ENCODE measurements around the gene PAIP1.
"Not testable (repeated sequence)": the region's sequence is repeated elsewhere in the genome, so short reads cannot be mapped to it uniquely, and the experiment has no call there.

The PAIP1 gene

GRCh38 chr5:43560128-43560527, 3.3 kb upstream of the PAIP1 start:
- H3K9me3 ChIP-seq (replicated peaks in 1 of 2; ENCODE audit: control insufficient read depth in 2 of 2, insufficient read depth in 1 of 2, low read depth in 1 of 2, low read length in 2 of 2): no peaks in the 10 kb centered on the region
- H3K14ac ChIP-seq (ENCODE audit: low read length): no peak overlapping the region
- H3K4me1 ChIP-seq (ENCODE audit: control insufficient read depth in 2 of 2, insufficient read depth in 1 of 2, low read depth in 1 of 2, low read length in 2 of 2): no peaks in the 10 kb centered on the region
- H4K8ac ChIP-seq (ENCODE audit: low read depth, low read length): no peak overlapping the region
- H3K36me3 ChIP-seq (replicated peaks in 1 of 2; ENCODE audit: control insufficient read depth in 2 of 2, insufficient read depth in 2 of 2, low read length in 2 of 2): peaks cover 0 to 6% of the 10 kb centered on the region in 2 donors
- no peak overlapping the region for H3K23ac ChIP-seq (ENCODE audit: low read depth, low read length, poor library complexity)
- H3K79me1 ChIP-seq (ENCODE audit: low read depth, low read length): no peaks in the 10 kb centered on the region
- H3K4me3 ChIP-seq (ENCODE audit: low read length in 2 of 2): no peak overlapping the region
- no peak overlapping the region for H3K27ac ChIP-seq (replicated peaks; ENCODE audit: low read length)
- no peak overlapping the region for H4K91ac ChIP-seq (ENCODE audit: low read depth, low read length, poor library complexity)
- no peak for DNase-seq (ENCODE audit: low spot score)
- H3K9ac ChIP-seq (ENCODE audit: low read depth, low read length, poor library complexity): no peak overlapping the region
- H2AK5ac ChIP-seq (ENCODE audit: low read depth, low read length): no peak overlapping the region
- no peaks in the 10 kb centered on the region for H3K27me3 ChIP-seq (ENCODE audit: control insufficient read depth in 3 of 3, insufficient read depth in 3 of 3, low read depth in 1 of 3, low read length in 3 of 3)
- H2BK5ac ChIP-seq (ENCODE audit: low read length): no peak overlapping the region
- no peak overlapping the region for H3K4me2 ChIP-seq (ENCODE audit: insufficient read depth, low read length, poor library complexity, severe bottlenecking)
- no CpG with 5 or more reads among the region's 2 CpGs for WGBS, 2 donors (ENCODE audit: extremely low coverage in 2 of 2, insufficient read length in 2 of 2, insufficient replicate concordance in 1 of 2)
- peak overlapping the region; percentile 12 for H2AFZ ChIP-seq (ENCODE audit: low read length)
- no peak overlapping the region for H3K4ac ChIP-seq (ENCODE audit: low read length)
- H3K18ac ChIP-seq (ENCODE audit: low read length): no peak overlapping the region
- H2BK120ac ChIP-seq (ENCODE audit: low read depth, low read length): no peak overlapping the region
- H2BK12ac ChIP-seq (ENCODE audit: low read length): no peak overlapping the region
- no peak overlapping the region for H2BK15ac ChIP-seq (ENCODE audit: low read length)

- not testable (repeated sequence) for H4K91ac ChIP-seq (ENCODE audit: low read depth, low read length, poor library complexity); H3K27me3 ChIP-seq (ENCODE audit: control insufficient read depth in 3 of 3, insufficient read depth in 3 of 3, low read depth in 1 of 3, low read length in 3 of 3); DNase-seq (ENCODE audit: low spot score); H2BK120ac ChIP-seq (ENCODE audit: low read depth, low read length); H3K14ac ChIP-seq (ENCODE audit: low read length); H3K4me1 ChIP-seq (ENCODE audit: control insufficient read depth in 2 of 2, insufficient read depth in 1 of 2, low read depth in 1 of 2, low read length in 2 of 2); H2BK12ac ChIP-seq (ENCODE audit: low read length); H3K79me1 ChIP-seq (ENCODE audit: low read depth, low read length); H3K4ac ChIP-seq (ENCODE audit: low read length); H2BK15ac ChIP-seq (ENCODE audit: low read length); H3K9me3 ChIP-seq (replicated peaks in 1 of 2; ENCODE audit: control insufficient read depth in 2 of 2, insufficient read depth in 1 of 2, low read depth in 1 of 2, low read length in 2 of 2)
- WGBS, 2 donors (ENCODE audit: extremely low coverage in 2 of 2, insufficient read length in 2 of 2, insufficient replicate concordance in 1 of 2): no CpG with 5 or more reads among the region's 30 CpGs
- Histone ChIP-seq H3K18ac (ENCODE audit: low read length) (peak overlapping the region; percentile 100), H3K9ac (ENCODE audit: low read depth, low read length, poor library complexity) (peak overlapping the region; percentile 98), H2AFZ (ENCODE audit: low read length) (peak overlapping the region; percentile 97), H4K8ac (ENCODE audit: low read depth, low read length) (peak overlapping the region; percentile 98), H3K4me2 (ENCODE audit: insufficient read depth, low read length, poor library complexity, severe bottlenecking) (peak overlapping the region; percentile 44), H3K36me3 (replicated peaks in 1 of 2; ENCODE audit: control insufficient read depth in 2 of 2, insufficient read depth in 2 of 2, low read length in 2 of 2) (peaks cover 10 to 42% of the 10 kb centered on the region in 2 donors), H2BK5ac (ENCODE audit: low read length) (peak overlapping the region; percentile 53), H2AK5ac (ENCODE audit: low read depth, low read length) (peak overlapping the region; percentile 90), H3K27ac (replicated peaks; ENCODE audit: low read length) (peak overlapping the region; percentile 69), H3K4me3 (ENCODE audit: low read length in 2 of 2) (peak overlapping the region; percentile 68 to 96), H3K23ac (ENCODE audit: low read depth, low read length, poor library complexity) (peak overlapping the region; percentile 95)
Observed at GRCh38 chr5:43556607-43556856, 345 bp downstream of the PAIP1 start.

- peak overlapping the region; percentile 90 for H2AK5ac ChIP-seq (ENCODE audit: low read depth, low read length)
- H4K8ac ChIP-seq (ENCODE audit: low read depth, low read length): peak overlapping the region; percentile 98
- H3K18ac ChIP-seq (ENCODE audit: low read length): peak overlapping the region; percentile 100
- peak; percentile 41 for DNase-seq (ENCODE audit: low spot score)
- peaks cover 4 to 8% of the 10 kb centered on the region in 2 donors for H3K4me1 ChIP-seq (ENCODE audit: control insufficient read depth in 2 of 2, insufficient read depth in 1 of 2, low read depth in 1 of 2, low read length in 2 of 2)
- no peaks in the 10 kb centered on the region for H3K27me3 ChIP-seq (ENCODE audit: control insufficient read depth in 3 of 3, insufficient read depth in 3 of 3, low read depth in 1 of 3, low read length in 3 of 3)
- H2BK15ac ChIP-seq (ENCODE audit: low read length): no peak overlapping the region
- H3K36me3 ChIP-seq (replicated peaks in 1 of 2; ENCODE audit: control insufficient read depth in 2 of 2, insufficient read depth in 2 of 2, low read length in 2 of 2): peaks cover 10 to 47% of the 10 kb centered on the region in 2 donors
- WGBS, 2 donors (ENCODE audit: extremely low coverage in 2 of 2, insufficient read length in 2 of 2, insufficient replicate concordance in 1 of 2): no CpG with 5 or more reads among the region's 44 CpGs
- H4K91ac ChIP-seq (ENCODE audit: low read depth, low read length, poor library complexity): peak overlapping the region; percentile 94
- H3K4ac ChIP-seq (ENCODE audit: low read length): no peak overlapping the region
- H2AFZ ChIP-seq (ENCODE audit: low read length): peak overlapping the region; percentile 97
- peak overlapping the region; percentile 68 to 96 for H3K4me3 ChIP-seq (ENCODE audit: low read length in 2 of 2)
- H3K9ac ChIP-seq (ENCODE audit: low read depth, low read length, poor library complexity): peak overlapping the region; percentile 98
- H2BK120ac ChIP-seq (ENCODE audit: low read depth, low read length): no peak overlapping the region
- no peak overlapping the region for H2BK5ac ChIP-seq (ENCODE audit: low read length)
- no peaks in the 10 kb centered on the region for H3K79me1 ChIP-seq (ENCODE audit: low read depth, low read length)
- H3K9me3 ChIP-seq (replicated peaks in 1 of 2; ENCODE audit: control insufficient read depth in 2 of 2, insufficient read depth in 1 of 2, low read depth in 1 of 2, low read length in 2 of 2): peaks cover 0 to 3% of the 10 kb centered on the region in 2 donors
- peak overlapping the region; percentile 95 for H3K23ac ChIP-seq (ENCODE audit: low read depth, low read length, poor library complexity)
- peak overlapping the region; percentile 44 for H3K4me2 ChIP-seq (ENCODE audit: insufficient read depth, low read length, poor library complexity, severe bottlenecking)
- peak overlapping the region; percentile 69 for H3K27ac ChIP-seq (replicated peaks; ENCODE audit: low read length)
- peak overlapping the region; percentile 98 for H3K14ac ChIP-seq (ENCODE audit: low read length)
- no peak overlapping the region for H2BK12ac ChIP-seq (ENCODE audit: low read length)
Observed at GRCh38 chr5:43555895-43556606, 826 bp downstream of the PAIP1 start.

- Histone ChIP-seq H2AK5ac (ENCODE audit: low read depth, low read length) (no peak overlapping the region), H3K79me1 (ENCODE audit: low read depth, low read length) (no peaks in the 10 kb centered on the region), H2BK5ac (ENCODE audit: low read length) (no peak overlapping the region), H3K36me3 (replicated peaks in 1 of 2; ENCODE audit: control insufficient read depth in 2 of 2, insufficient read depth in 2 of 2, low read length in 2 of 2) (peaks cover 12 to 63% of the 10 kb centered on the region in 2 donors), H3K4ac (ENCODE audit: low read length) (no peak overlapping the region), H3K4me3 (ENCODE audit: low read length in 2 of 2) (peak overlapping the region in 1 of 2 donors; percentile 68), H3K27me3 (ENCODE audit: control insufficient read depth in 3 of 3, insufficient read depth in 3 of 3, low read depth in 1 of 3, low read length in 3 of 3) (no peaks in the 10 kb centered on the region), H3K18ac (ENCODE audit: low read length) (no peak overlapping the region), H4K91ac (ENCODE audit: low read depth, low read length, poor library complexity) (no peak overlapping the region), H3K27ac (replicated peaks; ENCODE audit: low read length) (no peak overlapping the region), H4K8ac (ENCODE audit: low read depth, low read length) (no peak overlapping the region), H3K4me1 (ENCODE audit: control insufficient read depth in 2 of 2, insufficient read depth in 1 of 2, low read depth in 1 of 2, low read length in 2 of 2) (peaks cover 4 to 8% of the 10 kb centered on the region in 2 donors), H3K4me2 (ENCODE audit: insufficient read depth, low read length, poor library complexity, severe bottlenecking) (no peak overlapping the region), H2BK12ac (ENCODE audit: low read length) (no peak overlapping the region), H3K9ac (ENCODE audit: low read depth, low read length, poor library complexity) (no peak overlapping the region), H2BK15ac (ENCODE audit: low read length) (no peak overlapping the region), H3K23ac (ENCODE audit: low read depth, low read length, poor library complexity) (no peak overlapping the region), H2BK120ac (ENCODE audit: low read depth, low read length) (no peak overlapping the region), H3K14ac (ENCODE audit: low read length) (no peak overlapping the region), H3K9me3 (replicated peaks in 1 of 2; ENCODE audit: control insufficient read depth in 2 of 2, insufficient read depth in 1 of 2, low read depth in 1 of 2, low read length in 2 of 2) (peaks cover 0 to 8% of the 10 kb centered on the region in 2 donors), H2AFZ (ENCODE audit: low read length) (no peak overlapping the region)
- no CpG with 5 or more reads among the region's 1 CpG for whole genome bisulfite sequencing, 2 donors (ENCODE audit: extremely low coverage in 2 of 2, insufficient read length in 2 of 2, insufficient replicate concordance in 1 of 2)
- DNase-seq (ENCODE audit: low spot score): no peak
Observed at GRCh38 chr5:43554497-43554896, 2.4 kb downstream of the PAIP1 start.

All from neuronal stem cell (in vitro differentiated cells).